Sigmoid colon (tissue), 4 donors: ENCODE measurements around the gene CNTN4.

ENCODE experiments used
- CTCF ChIP-seq, 4 experiments: fragments of 450-650 bp in 3 of 4; fragments of 200-600 bp in 1 of 4; IDR thresholded peaks; one replicate each; pipeline ENCODE4 v1.5.1; 2016 to 2019; ENCODE audit warnings: antibody characterized with exemption in 4 of 4, mild to moderate bottlenecking in 3 of 4, moderate library complexity in 2 of 4
- EP300 ChIP-seq, 4 donors: sonication (generic); formaldehyde crosslinking; IDR thresholded peaks; one replicate each; pipeline ENCODE4 v1.6.1; 2017; ENCODE audit warnings: antibody characterized with exemption in 4 of 4
- POLR2A ChIP-seq, 2 donors: fragments of 450-650 bp; IDR thresholded peaks; one replicate each; pipeline ENCODE4 v1.6.1; 2016; ENCODE audit warnings: antibody characterized with exemption in 2 of 2, mild to moderate bottlenecking in 2 of 2, moderate library complexity in 2 of 2

DNA sequence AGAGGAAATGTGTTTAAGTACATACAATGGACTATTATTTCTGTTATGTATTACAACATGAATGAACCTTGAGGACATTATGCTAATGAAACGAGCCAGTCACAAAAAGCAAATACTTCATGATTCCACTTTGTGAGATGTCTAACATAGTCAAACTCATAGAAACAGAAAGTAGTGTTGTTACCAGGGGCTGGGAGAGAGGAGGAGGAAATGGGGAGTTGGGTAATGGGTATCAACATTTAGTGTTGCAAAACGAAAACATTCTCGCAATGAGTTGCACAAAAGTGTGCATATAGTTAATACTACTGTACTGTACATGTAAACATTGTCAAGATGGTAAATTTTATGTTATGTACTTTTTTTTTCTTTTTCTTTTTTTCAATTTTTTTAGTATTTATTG is 817.2 kb downstream of the CNTN4 start:
- TF ChIP-seq CTCF (IDR thresholded peaks at IDR 0.05) (no peak), EP300 (IDR thresholded peaks at IDR 0.05) (no peak), POLR2A (IDR thresholded peaks at IDR 0.05) (no peak)
